Measurements from ENCODE around the gene POLE. TPM values are rescaled to one million over a fixed set of nuclear protein-coding genes. Genes with fewer than 3 reads are reported as not detected.

POLE gene
- total RNA-seq, 1 experiment from 2014 or later, result 144 TPM

- TF ChIP-seq, protein P1, sequence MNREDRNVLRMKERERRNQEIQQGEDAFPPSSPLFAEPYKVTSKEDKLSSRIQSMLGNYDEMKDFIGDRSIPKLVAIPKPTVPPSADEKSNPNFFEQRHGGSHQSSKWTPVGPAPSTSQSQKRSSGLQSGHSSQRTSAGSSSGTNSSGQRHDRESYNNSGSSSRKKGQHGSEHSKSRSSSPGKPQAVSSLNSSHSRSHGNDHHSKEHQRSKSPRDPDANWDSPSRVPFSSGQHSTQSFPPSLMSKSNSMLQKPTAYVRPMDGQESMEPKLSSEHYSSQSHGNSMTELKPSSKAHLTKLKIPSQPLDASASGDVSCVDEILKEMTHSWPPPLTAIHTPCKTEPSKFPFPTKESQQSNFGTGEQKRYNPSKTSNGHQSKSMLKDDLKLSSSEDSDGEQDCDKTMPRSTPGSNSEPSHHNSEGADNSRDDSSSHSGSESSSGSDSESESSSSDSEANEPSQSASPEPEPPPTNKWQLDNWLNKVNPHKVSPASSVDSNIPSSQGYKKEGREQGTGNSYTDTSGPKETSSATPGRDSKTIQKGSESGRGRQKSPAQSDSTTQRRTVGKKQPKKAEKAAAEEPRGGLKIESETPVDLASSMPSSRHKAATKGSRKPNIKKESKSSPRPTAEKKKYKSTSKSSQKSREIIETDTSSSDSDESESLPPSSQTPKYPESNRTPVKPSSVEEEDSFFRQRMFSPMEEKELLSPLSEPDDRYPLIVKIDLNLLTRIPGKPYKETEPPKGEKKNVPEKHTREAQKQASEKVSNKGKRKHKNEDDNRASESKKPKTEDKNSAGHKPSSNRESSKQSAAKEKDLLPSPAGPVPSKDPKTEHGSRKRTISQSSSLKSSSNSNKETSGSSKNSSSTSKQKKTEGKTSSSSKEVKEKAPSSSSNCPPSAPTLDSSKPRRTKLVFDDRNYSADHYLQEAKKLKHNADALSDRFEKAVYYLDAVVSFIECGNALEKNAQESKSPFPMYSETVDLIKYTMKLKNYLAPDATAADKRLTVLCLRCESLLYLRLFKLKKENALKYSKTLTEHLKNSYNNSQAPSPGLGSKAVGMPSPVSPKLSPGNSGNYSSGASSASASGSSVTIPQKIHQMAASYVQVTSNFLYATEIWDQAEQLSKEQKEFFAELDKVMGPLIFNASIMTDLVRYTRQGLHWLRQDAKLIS (CRISPR knock-in tag; IDR thresholded peaks at IDR 0.05; ENCODE audit: borderline replicate concordance), result no peak
- TF ChIP-seq ZNF512 (CRISPR knock-in tag; IDR thresholded peaks at IDR 0.05; ENCODE audit: borderline replicate concordance), result no peak
These were observed 28.7 kb upstream of the POLE start (continued) for GRCh38 chr12:132715874-132716273.

DNA sequence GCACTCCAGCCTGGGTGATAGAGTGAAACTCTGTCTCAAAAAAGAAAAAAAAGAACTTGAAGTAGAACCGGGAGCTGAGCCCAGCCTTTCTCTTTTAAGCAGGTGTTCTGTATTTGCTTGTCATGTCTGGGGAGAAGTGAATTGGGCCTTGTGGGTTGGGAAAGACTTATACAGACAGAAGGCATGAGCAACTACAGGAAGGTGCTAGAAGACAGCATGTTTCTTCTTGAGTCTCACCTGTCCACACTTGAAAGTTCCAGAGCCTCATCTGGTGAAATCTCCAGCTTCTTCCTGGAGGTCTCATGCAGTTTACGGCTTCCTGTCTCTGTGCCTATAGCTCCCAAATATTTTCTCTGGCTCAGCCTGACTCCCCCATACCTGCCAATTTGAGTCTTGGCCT, 26.0 kb upstream of the POLE start:
- Mint-ChIP-seq H3K36me3 (peaks cover 23% of the 10 kb centered on the region), H3K4me3 (no peak overlapping the region), H3K27me3 (ENCODE audit: low read depth) (no peaks in the 10 kb centered on the region), H3K9me3 (peaks cover 4% of the 10 kb centered on the region; the same call in 1 of the 2 replicates), H3K4me1 (peaks cover 8% of the 10 kb centered on the region; the same call in 1 of the 2 replicates), H3K27ac (0 out of 2 replicates have a peak overlapping the region, but pooled peaks have one; percentile 27)
- no peak for DNase-seq (ENCODE audit: low spot score)
- TF ChIP-seq EMX1 (CRISPR knock-in tag; IDR thresholded peaks at IDR 0.05), result no peak
- TF ChIP-seq RORB (CRISPR knock-in tag; IDR thresholded peaks at IDR 0.05), result no peak
- TF ChIP-seq ZBTB21 (CRISPR knock-in tag; IDR thresholded peaks at IDR 0.05; ENCODE audit: borderline replicate concordance), result no peak
- no peak for TF ChIP-seq USF2 (CRISPR knock-in tag; IDR thresholded peaks at IDR 0.05)
- TF ChIP-seq ATF1 (CRISPR knock-in tag; IDR thresholded peaks at IDR 0.05), result no peak
- TF ChIP-seq ZNF138 (CRISPR knock-in tag; conservative IDR thresholded peaks at IDR 0.05), result no peak
- no peak for TF ChIP-seq CREB1 (CRISPR knock-in tag; IDR thresholded peaks at IDR 0.05)
- TF ChIP-seq ARID4B (CRISPR knock-in tag; IDR thresholded peaks at IDR 0.05; ENCODE audit: borderline replicate concordance), result no peak
- TF ChIP-seq NR3C1 (CRISPR knock-in tag; conservative IDR thresholded peaks at IDR 0.05; ENCODE audit: low read depth), result no peak
- TF ChIP-seq AR (CRISPR knock-in tag; IDR thresholded peaks at IDR 0.05), result no peak
- TF ChIP-seq IRF1 (CRISPR knock-in tag; IDR thresholded peaks at IDR 0.05), result no peak
- no peak for TF ChIP-seq ERG (CRISPR knock-in tag; IDR thresholded peaks at IDR 0.05)
- no peak for TF ChIP-seq ZNF671 (CRISPR knock-in tag; IDR thresholded peaks at IDR 0.05)
- no peak for TF ChIP-seq PRDM15 (CRISPR knock-in tag; IDR thresholded peaks at IDR 0.05)
- no peak for ATAC-seq
- ChIA-PET POLR2A (no interaction called here), CTCF (interaction anchor here (1.1 to 1.6 kb wide), 2 partner anchors 74 to 298 kb away, joined by 3 to 5 read pairs; no protein-coding TSS in a partner anchor)

All from WTC11 (cell line).